Suprapubic skin (tissue), 4 donors: ENCODE results near the gene CAMTA1. TPM values are rescaled to one million over a fixed set of nuclear protein-coding genes. Genes with fewer than 3 reads are reported as not detected.

Source experiments
- DNase-seq, 2 donors: peaks; one replicate each; pipeline ENCODE4 v3.0.0-alpha.2; 2019; ENCODE audit warnings: low spot score in 2 of 2
- H3K27ac ChIP-seq: fragments of 200-600 bp; sonication (generic); one replicate; pipeline ENCODE4 v1.5.1; 2019
- H3K27me3 ChIP-seq: fragments of 200-600 bp; sonication (generic); one replicate; pipeline ENCODE4 v1.5.1; 2019
- H3K36me3 ChIP-seq: fragments of 200-600 bp; sonication (generic); one replicate; pipeline ENCODE4 v1.5.1; 2019
- H3K4me1 ChIP-seq: fragments of 200-600 bp; sonication (generic); one replicate; pipeline ENCODE4 v1.5.1; 2019
- H3K4me3 ChIP-seq: fragments of 200-600 bp; sonication (generic); one replicate; pipeline ENCODE4 v1.5.1; 2019; ENCODE audit warnings: mild to moderate bottlenecking
- H3K9me3 ChIP-seq: fragments of 200-600 bp; sonication (generic); one replicate; pipeline ENCODE4 v1.5.1; 2019
- CTCF ChIP-seq, 2 donors: fragments of 200-600 bp in 1 of 2; fragments of 450-650 bp in 1 of 2; sonication (generic) in 1 of 2; IDR thresholded peaks; one replicate each; pipeline ENCODE4 v1.5.1; 2016 to 2019; ENCODE audit warnings: antibody characterized with exemption in 2 of 2, mild to moderate bottlenecking in 1 of 2, moderate library complexity in 1 of 2
- EP300 ChIP-seq: sonication (generic); formaldehyde crosslinking; IDR thresholded peaks from one replicate; pipeline ENCODE4 v1.6.1; 2017; ENCODE audit warnings: antibody characterized with exemption
- POLR2A ChIP-seq, 2 donors: fragments of 450-650 bp; IDR thresholded peaks; one replicate each; pipeline ENCODE4 v1.6.1; 2017; ENCODE audit warnings: antibody characterized with exemption in 2 of 2, mild to moderate bottlenecking in 2 of 2, moderate library complexity in 2 of 2
- POLR2AphosphoS5 ChIP-seq, 3 donors: sonication (generic); formaldehyde crosslinking; IDR thresholded peaks; one replicate each; pipeline ENCODE4 v1.6.1; 2017; ENCODE audit warnings: antibody characterized with exemption in 3 of 3
- WGBS: methylation state at CpG from one replicate; pipeline ENCODE4 v1.1.5; 2018; 5-methylcytosine and 5-hydroxymethylcytosine counted together
- total RNA-seq, 4 donors: library from RNA; depleted of rRNA; stranded (reverse); fragments of >200 nt; gene quantifications; one replicate each; pipeline ENCODE4 v1.1.0, GENCODE V29; 2016

CAMTA1 gene
- total RNA-seq, 4 donors from 2014 or later, result 40.4 to 54.1 (median 46.6) TPM

- Histone ChIP-seq H3K27me3 (no peaks in the 10 kb centered on the region), H3K36me3 (no peaks in the 10 kb centered on the region), H3K9me3 (no peaks in the 10 kb centered on the region), H3K4me3 (no peak overlapping the region), H3K27ac (no peak overlapping the region), H3K4me1 (no peaks in the 10 kb centered on the region)
- no peak for DNase-seq
- TF ChIP-seq CTCF (IDR thresholded peaks at IDR 0.05) (no peak), POLR2AphosphoS5 (IDR thresholded peaks at IDR 0.05) (no peak), POLR2A (IDR thresholded peaks at IDR 0.05) (no peak), EP300 (no peak)
- 48% methylated on average over 7 of the region's 8 CpGs for WGBS
Observed at GRCh38 chr1:6930732-6931300, 145.6 kb downstream of the CAMTA1 start.

- Histone ChIP-seq H3K27ac (no peak overlapping the region), H3K4me1 (no peaks in the 10 kb centered on the region), H3K27me3 (peaks cover 7% of the 10 kb centered on the region), H3K9me3 (no peaks in the 10 kb centered on the region), H3K36me3 (no peaks in the 10 kb centered on the region), H3K4me3 (no peak overlapping the region)
- 18% methylated on average over 12 of the region's 12 CpGs for WGBS
- TF ChIP-seq POLR2A (IDR thresholded peaks at IDR 0.05) (no peak), CTCF (IDR thresholded peaks at IDR 0.05) (no peak), POLR2AphosphoS5 (IDR thresholded peaks at IDR 0.05) (no peak), EP300 (no peak)
- no peak for DNase-seq
Observed at GRCh38 chr1:6935361-6935883, 150.2 kb downstream of the CAMTA1 start.

- TF ChIP-seq POLR2A (IDR thresholded peaks at IDR 0.05) (no peak), CTCF (IDR thresholded peaks at IDR 0.05) (no peak), POLR2AphosphoS5 (IDR thresholded peaks at IDR 0.05) (no peak)
- Histone ChIP-seq H3K27me3 (peaks cover 7% of the 10 kb centered on the region), H3K36me3 (no peaks in the 10 kb centered on the region), H3K4me3 (no peak overlapping the region), H3K9me3 (no peaks in the 10 kb centered on the region), H3K27ac (no peak overlapping the region), H3K4me1 (no peaks in the 10 kb centered on the region)
- WGBS, result 43% methylated on average over 8 of the region's 8 CpGs
- no peak for DNase-seq
Observed at GRCh38 chr1:6935911-6936690, 150.8 kb downstream of the CAMTA1 start.

GRCh38 chr1:6937048-6937447 is 151.8 kb downstream of the CAMTA1 start:
- DNase-seq, result no peak
- Histone ChIP-seq H3K27ac (no peak overlapping the region), H3K27me3 (peaks cover 7% of the 10 kb centered on the region), H3K36me3 (no peaks in the 10 kb centered on the region), H3K9me3 (no peaks in the 10 kb centered on the region), H3K4me3 (no peak overlapping the region), H3K4me1 (no peaks in the 10 kb centered on the region)
- 88% methylated on average over 3 of the region's 3 CpGs for WGBS
- TF ChIP-seq POLR2AphosphoS5 (IDR thresholded peaks at IDR 0.05) (no peak), CTCF (IDR thresholded peaks at IDR 0.05) (no peak)

- no peak overlapping the region for H3K27ac ChIP-seq
- H3K36me3 ChIP-seq, result no peaks in the 10 kb centered on the region
- H3K9me3 ChIP-seq, result no peaks in the 10 kb centered on the region
- TF ChIP-seq POLR2A (IDR thresholded peaks at IDR 0.05), result no peak
- no peak for TF ChIP-seq CTCF (IDR thresholded peaks at IDR 0.05)
- TF ChIP-seq POLR2AphosphoS5 (IDR thresholded peaks at IDR 0.05), result no peak
- TF ChIP-seq EP300, result no peak
- peaks cover 7% of the 10 kb centered on the region for H3K27me3 ChIP-seq
- H3K4me3 ChIP-seq, result no peak overlapping the region
- no peak for DNase-seq
- 92% methylated on average over 5 of the region's 5 CpGs for WGBS
- H3K4me1 ChIP-seq, result no peaks in the 10 kb centered on the region
Observed at GRCh38 chr1:6939363-6939762, 154.1 kb downstream of the CAMTA1 start.
